Hepatocyte (in vitro differentiated cells): ENCODE results near the gene UBE2N. TPM values are rescaled to one million over a fixed set of nuclear protein-coding genes. Genes with fewer than 3 reads are reported as not detected.

Experiments used
- DNase-seq: peaks from one replicate; pipeline ENCODE4 v3.0.0-alpha.2; 2016; ENCODE audit warnings: low spot score
- H2AFZ ChIP-seq: fragments of 200-600 bp; sonication (generic); 2 replicates; pipeline ENCODE4 v1.6.0; 2016; ENCODE audit warnings: antibody characterized with exemption, mild to moderate bottlenecking
- H3K27ac ChIP-seq: fragments of 200-600 bp; sonication (generic); 2 replicates; pipeline ENCODE4 v1.5.1; 2016; ENCODE audit warnings: mild to moderate bottlenecking
- H3K27me3 ChIP-seq: fragments of 200-600 bp; sonication (generic); 2 replicates; pipeline ENCODE4 v1.6.1; 2016
- H3K36me3 ChIP-seq: fragments of 200-600 bp; sonication (generic); replicated peaks from 2 replicates; pipeline ENCODE4 v1.5.1; 2016; ENCODE audit warnings: low read depth; ENCODE audit not compliant: insufficient read depth
- H3K4me1 ChIP-seq: fragments of 200-600 bp; sonication (generic); 2 replicates; pipeline ENCODE4 v1.5.1; 2016; ENCODE audit warnings: mild to moderate bottlenecking, moderate library complexity; ENCODE audit not compliant: insufficient read depth
- H3K4me2 ChIP-seq: fragments of 200-600 bp; sonication (generic); 2 replicates; pipeline ENCODE4 v1.6.0; 2016
- H3K4me3 ChIP-seq: fragments of 200-600 bp; sonication (generic); 2 replicates; pipeline ENCODE4 v1.5.1; 2016; ENCODE audit warnings: mild to moderate bottlenecking
- H3K79me2 ChIP-seq: fragments of 200-600 bp; sonication (generic); 2 replicates; pipeline ENCODE4 v1.6.0; 2017; ENCODE audit warnings: mild to moderate bottlenecking
- H3K9me2 ChIP-seq: fragments of 200-600 bp; sonication (generic); replicated peaks from 2 replicates; pipeline ENCODE4 v1.6.0; 2017; ENCODE audit warnings: mild to moderate bottlenecking; ENCODE audit not compliant: insufficient read depth
- H3K9me3 ChIP-seq: fragments of 200-600 bp; sonication (generic); 2 replicates; pipeline ENCODE4 v1.5.1; 2016; ENCODE audit warnings: low read depth, mild to moderate bottlenecking
- H4K20me1 ChIP-seq: fragments of 200-600 bp; sonication (generic); 2 replicates; pipeline ENCODE4 v1.6.0; 2016; ENCODE audit warnings: mild to moderate bottlenecking; ENCODE audit not compliant: insufficient read depth, poor library complexity, severe bottlenecking
- EZH2 ChIP-seq: fragments of 200-600 bp; sonication (generic); IDR thresholded peaks from 2 replicates; pipeline ENCODE4 v1.6.1; 2016; ENCODE audit warnings: antibody characterized with exemption, mild to moderate bottlenecking, borderline replicate concordance
- EZH2phosphoT487 ChIP-seq: fragments of 200-600 bp; sonication (generic); IDR thresholded peaks from one replicate; pipeline ENCODE4 v1.6.1; 2018; ENCODE audit warnings: antibody characterized with exemption, mild to moderate bottlenecking, low read depth, moderate library complexity; ENCODE audit not compliant: unreplicated experiment, severe bottlenecking
- WGBS: methylation state at CpG from one replicate; pipeline ENCODE4 v1.1.6; 2016; ENCODE audit warnings: low lambda C conversion rate; ENCODE audit errors: missing lambda C conversion rate; 5-methylcytosine and 5-hydroxymethylcytosine counted together
- polyA plus RNA-seq: library from polyadenylated mRNA; unstranded; fragments of >200 nt; fragmentation: Nextera tagmentation; extraction: Ambion mirVana; gene quantifications from 2 replicates; pipeline ENCODE4 v1.2.1, GENCODE V29; 2016
- total RNA-seq: library from RNA; depleted of rRNA; stranded (reverse); fragments of >200 nt; gene quantifications from 2 replicates; pipeline ENCODE4 v1.2.3, GENCODE V29; 2014
- TF ChIP-seq, protein P1 (sequence below): fragments of 200-600 bp; sonication (generic); IDR thresholded peaks from 2 replicates; pipeline ENCODE4 v1.5.1; 2016; ENCODE audit warnings: antibody characterized with exemption, mild to moderate bottlenecking; ENCODE audit not compliant: poor library complexity

Gene UBE2N
- total and polyA plus RNA-seq, 2 experiments from 2014 or later: 59.1 to 121 TPM

GRCh38 chr12:93408813-93409212, 32.9 kb downstream of the UBE2N start:
- TF ChIP-seq, protein P1, sequence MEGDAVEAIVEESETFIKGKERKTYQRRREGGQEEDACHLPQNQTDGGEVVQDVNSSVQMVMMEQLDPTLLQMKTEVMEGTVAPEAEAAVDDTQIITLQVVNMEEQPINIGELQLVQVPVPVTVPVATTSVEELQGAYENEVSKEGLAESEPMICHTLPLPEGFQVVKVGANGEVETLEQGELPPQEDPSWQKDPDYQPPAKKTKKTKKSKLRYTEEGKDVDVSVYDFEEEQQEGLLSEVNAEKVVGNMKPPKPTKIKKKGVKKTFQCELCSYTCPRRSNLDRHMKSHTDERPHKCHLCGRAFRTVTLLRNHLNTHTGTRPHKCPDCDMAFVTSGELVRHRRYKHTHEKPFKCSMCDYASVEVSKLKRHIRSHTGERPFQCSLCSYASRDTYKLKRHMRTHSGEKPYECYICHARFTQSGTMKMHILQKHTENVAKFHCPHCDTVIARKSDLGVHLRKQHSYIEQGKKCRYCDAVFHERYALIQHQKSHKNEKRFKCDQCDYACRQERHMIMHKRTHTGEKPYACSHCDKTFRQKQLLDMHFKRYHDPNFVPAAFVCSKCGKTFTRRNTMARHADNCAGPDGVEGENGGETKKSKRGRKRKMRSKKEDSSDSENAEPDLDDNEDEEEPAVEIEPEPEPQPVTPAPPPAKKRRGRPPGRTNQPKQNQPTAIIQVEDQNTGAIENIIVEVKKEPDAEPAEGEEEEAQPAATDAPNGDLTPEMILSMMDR: no peak
- TF ChIP-seq EZH2phosphoT487 (no peak), EZH2 (no peak)
- H3K27ac ChIP-seq: no peak overlapping the region
- no peaks in the 10 kb centered on the region for H3K9me2 ChIP-seq
- H2AFZ ChIP-seq: no peak overlapping the region
- H3K36me3 ChIP-seq: peaks cover 6% of the 10 kb centered on the region
- H3K4me3 ChIP-seq: no peak overlapping the region
- no peaks in the 10 kb centered on the region for H3K4me1 ChIP-seq
- H3K9me3 ChIP-seq: no peaks in the 10 kb centered on the region
- peaks cover 39% of the 10 kb centered on the region for H3K79me2 ChIP-seq
- DNase-seq: no peak
- no peak overlapping the region for H3K4me2 ChIP-seq
- H4K20me1 ChIP-seq: peaks cover 3% of the 10 kb centered on the region
- no peaks in the 10 kb centered on the region for H3K27me3 ChIP-seq

DNA sequence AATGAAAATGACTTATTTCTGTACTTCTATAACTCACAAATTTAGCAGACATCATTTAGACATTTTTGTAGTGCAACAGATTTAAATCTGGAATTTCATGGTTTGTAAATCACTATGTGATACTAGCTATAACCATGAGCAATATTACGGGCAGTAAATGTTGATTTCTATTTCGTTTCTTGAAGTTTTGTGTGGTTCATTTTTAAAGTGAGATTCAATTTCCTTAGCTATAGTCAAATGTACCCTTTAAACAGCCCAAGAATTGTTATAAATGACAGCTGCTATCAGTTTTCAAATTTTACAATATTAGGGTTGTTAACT, 33.8 kb downstream of the UBE2N start:
- Histone ChIP-seq H3K9me2 (no peaks in the 10 kb centered on the region), H3K4me3 (no peak overlapping the region), H3K4me1 (no peaks in the 10 kb centered on the region), H3K9me3 (no peaks in the 10 kb centered on the region), H4K20me1 (no peaks in the 10 kb centered on the region), H3K27me3 (no peaks in the 10 kb centered on the region), H3K79me2 (peaks cover 30% of the 10 kb centered on the region), H3K36me3 (peaks cover 6% of the 10 kb centered on the region), H2AFZ (no peak overlapping the region), H3K4me2 (no peak overlapping the region), H3K27ac (no peak overlapping the region)
- DNase-seq: no peak
- WGBS: 88% methylated on average over 2 of the region's 2 CpGs
- TF ChIP-seq EZH2 (no peak), EZH2phosphoT487 (no peak)
- TF ChIP-seq, protein P1: no peak

GRCh38 chr12:93407054-93407962, 34.4 kb downstream of the UBE2N start:
- Histone ChIP-seq H3K9me3 (no peaks in the 10 kb centered on the region), H3K27ac (peak overlapping the region; percentile 13), H3K9me2 (no peaks in the 10 kb centered on the region), H3K79me2 (peaks cover 25% of the 10 kb centered on the region), H3K36me3 (peaks cover 6% of the 10 kb centered on the region), H3K4me1 (no peaks in the 10 kb centered on the region), H3K4me3 (no peak overlapping the region), H3K4me2 (no peak overlapping the region), H4K20me1 (no peaks in the 10 kb centered on the region), H3K27me3 (no peaks in the 10 kb centered on the region), H2AFZ (no peak overlapping the region)
- TF ChIP-seq EZH2phosphoT487 (no peak), EZH2 (no peak)
- TF ChIP-seq, protein P1: no peak
- WGBS: 82% methylated on average over 6 of the region's 6 CpGs
- DNase-seq: no peak
